CD14-positive monocyte (primary cell): ENCODE data around the gene PRELID3B. TPM values are rescaled to one million over a fixed set of nuclear protein-coding genes. Genes with fewer than 3 reads are reported as not detected.

Experiments used
- DNase-seq, 3 donors: peaks; one replicate each; pipeline ENCODE4 v3.0.0-alpha.2; 2011 to 2022
- H2AFZ ChIP-seq: 2 replicates; pipeline ENCODE4 v1.6.0; 2012; ENCODE audit warnings: mild to moderate bottlenecking, low read depth, low read length, inconsistent platforms; ENCODE audit not compliant: insufficient read depth, poor library complexity, severe bottlenecking
- H3K27ac ChIP-seq, 2 donors: 1 replicate in 1 of 2; 2 replicates in 1 of 2; pipeline ENCODE4 v1.5.1; 2012 to 2013; ENCODE audit warnings: low read length in 2 of 2, control low read depth in 1 of 2, inconsistent platforms in 1 of 2, low read depth in 1 of 2, mild to moderate bottlenecking in 1 of 2
- H3K27me3 ChIP-seq, 2 donors: one replicate each; pipeline versions ENCODE4 v1.6.0 to v1.6.1; 2011 to 2013; ENCODE audit warnings: low read length in 2 of 2; ENCODE audit not compliant: control insufficient read depth in 2 of 2, insufficient read depth in 2 of 2
- H3K36me3 ChIP-seq, 2 donors: replicated peaks in 1 of 2; 1 replicate in 1 of 2; 2 replicates in 1 of 2; pipeline versions ENCODE4 v1.5.1 to v1.6.1; 2012 to 2013; ENCODE audit warnings: low read length in 2 of 2, control low read depth in 1 of 2, inconsistent platforms in 1 of 2, mild to moderate bottlenecking in 1 of 2; ENCODE audit not compliant: insufficient read depth in 2 of 2, control insufficient read depth in 1 of 2
- H3K4me1 ChIP-seq, 2 donors: 1 replicate in 1 of 2; 2 replicates in 1 of 2; pipeline versions ENCODE4 v1.5.1 to v1.6.1; 2012 to 2013; ENCODE audit warnings: low read length in 2 of 2, control low read depth in 1 of 2, inconsistent platforms in 1 of 2, mild to moderate bottlenecking in 1 of 2, moderate library complexity in 1 of 2; ENCODE audit not compliant: insufficient read depth in 2 of 2, control insufficient read depth in 1 of 2
- H3K4me2 ChIP-seq: replicated peaks from 2 replicates; pipeline ENCODE3; 2012; ENCODE audit warnings: low read length, moderate library complexity, mild to moderate bottlenecking; ENCODE audit not compliant: poor library complexity, severe bottlenecking; ENCODE audit errors: extremely low read depth
- H3K4me3 ChIP-seq, 3 experiments: fragments of 200-600 bp in 1 of 3; sonication (generic) in 1 of 3; replicated peaks in 1 of 3; 1 replicate in 2 of 3; 2 replicates in 1 of 3; pipeline ENCODE4 v1.5.1; 2011 to 2013; ENCODE audit warnings: low read length in 3 of 3, mild to moderate bottlenecking in 3 of 3, control low read depth in 2 of 3, low read depth in 2 of 3, inconsistent platforms in 1 of 3, moderate library complexity in 1 of 3
- H3K79me2 ChIP-seq: 2 replicates; pipeline ENCODE4 v1.6.0; 2012; ENCODE audit warnings: mild to moderate bottlenecking, control low read depth, inconsistent platforms, low read length, moderate library complexity; ENCODE audit not compliant: insufficient read depth
- H3K9ac ChIP-seq: 2 replicates; pipeline ENCODE4 v1.6.0; 2017; ENCODE audit warnings: low read length, mild to moderate bottlenecking; ENCODE audit not compliant: insufficient read depth, poor library complexity, severe bottlenecking
- H3K9me3 ChIP-seq, 2 donors: replicated peaks in 1 of 2; 1 replicate in 1 of 2; 2 replicates in 1 of 2; pipeline versions ENCODE4 v1.5.1 to v1.6.1; 2012 to 2013; ENCODE audit warnings: low read length in 2 of 2, control low read depth in 1 of 2; ENCODE audit not compliant: control insufficient read depth in 1 of 2, insufficient read depth in 1 of 2
- H4K20me1 ChIP-seq: 2 replicates; pipeline ENCODE4 v1.6.0; 2012; ENCODE audit warnings: mild to moderate bottlenecking, low read length, control low read depth, moderate library complexity; ENCODE audit not compliant: insufficient read depth
- H3K27ac Mint-ChIP-seq, 7 donors: one replicate each; pipeline ENCODE4 v1.8.0; 2020; ENCODE audit warnings: mild to moderate bottlenecking in 7 of 7, mixed read lengths in 7 of 7, moderate library complexity in 6 of 7, inconsistent platforms in 2 of 7
- H3K27me3 Mint-ChIP-seq, 3 donors: one replicate each; pipeline ENCODE4 v1.8.0; 2021 to 2022; ENCODE audit warnings: low read depth in 3 of 3, mild to moderate bottlenecking in 3 of 3, mixed read lengths in 3 of 3, moderate library complexity in 3 of 3, inconsistent platforms in 1 of 3
- H3K36me3 Mint-ChIP-seq, 2 donors: one replicate each; pipeline ENCODE4 v1.8.0; 2020; ENCODE audit warnings: mixed read lengths in 2 of 2, inconsistent platforms in 1 of 2, mild to moderate bottlenecking in 1 of 2
- H3K4me1 Mint-ChIP-seq: one replicate; pipeline ENCODE4 v1.8.0; 2020; ENCODE audit warnings: mild to moderate bottlenecking, mixed read lengths
- H3K4me3 Mint-ChIP-seq, 2 donors: one replicate each; pipeline ENCODE4 v1.8.0; 2020; ENCODE audit warnings: mild to moderate bottlenecking in 2 of 2, mixed read lengths in 2 of 2, moderate library complexity in 1 of 2
- H3K9me3 Mint-ChIP-seq, 7 donors: one replicate each; pipeline ENCODE4 v1.8.0; 2020 to 2022; ENCODE audit warnings: mixed read lengths in 7 of 7, mild to moderate bottlenecking in 6 of 7, moderate library complexity in 6 of 7, inconsistent platforms in 2 of 7
- WGBS: methylation state at CpG from one replicate; pipeline ENCODE4 v1.1.5; 2013; ENCODE audit warnings: missing lambda C conversion rate; ENCODE audit not compliant: insufficient coverage; 5-methylcytosine and 5-hydroxymethylcytosine counted together
- intact Hi-C, 2 donors: fragments of 100-400 bp; cut with micrococcal nuclease; formaldehyde crosslinking; loops; one replicate each; pipeline versions ENCODE4 v1.15.0 to v1.15.1; 2023
- polyA plus RNA-seq, 3 donors: library from polyadenylated mRNA; depleted of rRNA in 1 of 3; unstranded in 2 of 3; stranded (reverse) in 1 of 3; fragments of 300-500 nt in 2 of 3; fragments of >200 nt in 1 of 3; fragmentation: Illumina TruSeq in 2 of 3; gene quantifications; 1 replicate in 2 of 3; 2 replicates in 1 of 3; pipeline ENCODE4 v1.2.3, GENCODE V29; 2012 to 2021
- TF ChIP-seq, protein P1 (sequence below): fragments of 200-600 bp; IDR thresholded peaks from one replicate; pipeline ENCODE4 v1.8.0; 2022; ENCODE audit warnings: antibody characterized with exemption, mild to moderate bottlenecking

PRELID3B gene
- polyA plus RNA-seq, 3 donors, result 16.9 to 21.0 (median 20.1) TPM

DNA sequence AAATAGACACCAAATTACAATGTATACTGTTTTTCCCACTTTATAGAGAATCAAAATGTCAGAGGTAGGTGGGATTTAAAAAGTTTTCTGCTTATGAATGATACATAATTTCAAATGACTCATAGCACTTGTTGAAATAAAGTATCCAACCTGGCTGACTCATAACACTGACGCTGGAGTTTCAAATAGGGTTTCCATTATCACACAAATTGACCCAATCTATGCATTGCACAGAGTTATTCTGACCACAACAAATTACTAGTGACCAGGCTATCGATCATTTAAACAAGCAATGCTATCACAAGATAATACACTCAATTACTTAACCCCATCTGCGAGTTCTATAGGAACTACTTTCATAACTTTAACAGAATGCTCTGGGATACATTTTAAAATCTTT is 31.9 kb upstream of the PRELID3B start:
- Histone ChIP-seq H3K4me3 (no peak overlapping the region), H2AFZ (no peak overlapping the region), H3K9ac (no peak overlapping the region), H3K79me2 (no peaks in the 10 kb centered on the region), H3K36me3 (no peaks in the 10 kb centered on the region), H3K27me3 (peaks cover 28 to 32% of the 10 kb centered on the region in 2 donors), H4K20me1 (no peaks in the 10 kb centered on the region), H3K4me2 (no peak overlapping the region), H3K27ac (no peak overlapping the region), H3K4me1 (peaks cover 29 to 37% of the 10 kb centered on the region in 2 donors), H3K9me3 (no peaks in the 10 kb centered on the region)
- peaks cover 19 to 29% (median 28%) of the 10 kb centered on the region in 3 donors for H3K27me3 Mint-ChIP-seq
- H3K36me3 Mint-ChIP-seq, result no peaks in the 10 kb centered on the region
- peak in 1 of 3 donors; percentile 21 for DNase-seq
- intact Hi-C loops, result no loop called here
- no peak overlapping the region for H3K27ac Mint-ChIP-seq
- H3K4me3 Mint-ChIP-seq, result no peak overlapping the region
- peaks cover 33% of the 10 kb centered on the region for H3K4me1 Mint-ChIP-seq
- TF ChIP-seq, protein P1, sequence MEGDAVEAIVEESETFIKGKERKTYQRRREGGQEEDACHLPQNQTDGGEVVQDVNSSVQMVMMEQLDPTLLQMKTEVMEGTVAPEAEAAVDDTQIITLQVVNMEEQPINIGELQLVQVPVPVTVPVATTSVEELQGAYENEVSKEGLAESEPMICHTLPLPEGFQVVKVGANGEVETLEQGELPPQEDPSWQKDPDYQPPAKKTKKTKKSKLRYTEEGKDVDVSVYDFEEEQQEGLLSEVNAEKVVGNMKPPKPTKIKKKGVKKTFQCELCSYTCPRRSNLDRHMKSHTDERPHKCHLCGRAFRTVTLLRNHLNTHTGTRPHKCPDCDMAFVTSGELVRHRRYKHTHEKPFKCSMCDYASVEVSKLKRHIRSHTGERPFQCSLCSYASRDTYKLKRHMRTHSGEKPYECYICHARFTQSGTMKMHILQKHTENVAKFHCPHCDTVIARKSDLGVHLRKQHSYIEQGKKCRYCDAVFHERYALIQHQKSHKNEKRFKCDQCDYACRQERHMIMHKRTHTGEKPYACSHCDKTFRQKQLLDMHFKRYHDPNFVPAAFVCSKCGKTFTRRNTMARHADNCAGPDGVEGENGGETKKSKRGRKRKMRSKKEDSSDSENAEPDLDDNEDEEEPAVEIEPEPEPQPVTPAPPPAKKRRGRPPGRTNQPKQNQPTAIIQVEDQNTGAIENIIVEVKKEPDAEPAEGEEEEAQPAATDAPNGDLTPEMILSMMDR, result no peak
- WGBS, result 59% methylated on average over 3 of the region's 3 CpGs
- peaks cover 0 to 4% (median 0%) of the 10 kb centered on the region in 7 donors for H3K9me3 Mint-ChIP-seq

DNA sequence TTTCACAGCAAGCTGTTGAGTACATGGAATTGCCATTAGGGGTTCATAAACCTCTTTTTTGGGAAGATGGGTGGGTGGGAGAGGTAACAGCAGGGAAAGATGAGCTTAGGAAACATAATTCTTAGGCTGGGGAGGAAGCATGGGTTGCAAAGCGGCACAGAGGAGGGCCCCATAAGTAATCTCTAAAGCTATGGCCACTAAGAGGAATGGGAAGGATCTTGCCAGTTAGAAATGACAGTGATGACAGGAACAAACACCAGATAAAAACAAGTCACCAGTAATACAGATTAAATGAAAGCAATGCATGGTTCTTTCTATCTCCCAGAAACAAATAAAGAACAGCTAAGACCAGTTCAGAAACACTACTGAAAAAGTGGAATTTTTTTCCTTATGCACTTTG is 31.0 kb upstream of the PRELID3B start:
- Histone ChIP-seq H3K79me2 (no peaks in the 10 kb centered on the region), H3K4me3 (no peak overlapping the region), H3K4me1 (peaks cover 34 to 44% of the 10 kb centered on the region in 2 donors), H3K36me3 (no peaks in the 10 kb centered on the region), H3K4me2 (no peak overlapping the region), H2AFZ (no peak overlapping the region), H4K20me1 (no peaks in the 10 kb centered on the region), H3K9ac (no peak overlapping the region), H3K27ac (no peak overlapping the region), H3K27me3 (peaks cover 28 to 32% of the 10 kb centered on the region in 2 donors), H3K9me3 (no peaks in the 10 kb centered on the region)
- intact Hi-C loops, result no loop called here
- Mint-ChIP-seq H3K27ac (no peak overlapping the region), H3K36me3 (no peaks in the 10 kb centered on the region), H3K4me1 (peaks cover 39% of the 10 kb centered on the region), H3K4me3 (no peak overlapping the region), H3K27me3 (peaks cover 19 to 29% (median 28%) of the 10 kb centered on the region in 3 donors), H3K9me3 (peaks cover 0 to 4% (median 0%) of the 10 kb centered on the region in 7 donors)
- TF ChIP-seq, protein P1, result no peak
- WGBS, result no CpG with 5 or more reads among the region's 1 CpG
- DNase-seq, result no peak
